Hepatocyte (in vitro differentiated cells): ENCODE measurements around the gene RHOA. TPM values are rescaled to one million over a fixed set of nuclear protein-coding genes. Genes with fewer than 3 reads are reported as not detected.
"Not testable (repeated sequence)": the region's sequence is repeated elsewhere in the genome, so short reads cannot be mapped to it uniquely, and the experiment has no call there.

Experiments
- DNase-seq: peaks from one replicate; pipeline ENCODE4 v3.0.0-alpha.2; 2016; ENCODE audit warnings: low spot score
- H2AFZ ChIP-seq: fragments of 200-600 bp; sonication (generic); 2 replicates; pipeline ENCODE4 v1.6.0; 2016; ENCODE audit warnings: antibody characterized with exemption, mild to moderate bottlenecking
- H3K27ac ChIP-seq: fragments of 200-600 bp; sonication (generic); 2 replicates; pipeline ENCODE4 v1.5.1; 2016; ENCODE audit warnings: mild to moderate bottlenecking
- H3K27me3 ChIP-seq: fragments of 200-600 bp; sonication (generic); 2 replicates; pipeline ENCODE4 v1.6.1; 2016
- H3K36me3 ChIP-seq: fragments of 200-600 bp; sonication (generic); replicated peaks from 2 replicates; pipeline ENCODE4 v1.5.1; 2016; ENCODE audit warnings: low read depth; ENCODE audit not compliant: insufficient read depth
- H3K4me1 ChIP-seq: fragments of 200-600 bp; sonication (generic); 2 replicates; pipeline ENCODE4 v1.5.1; 2016; ENCODE audit warnings: mild to moderate bottlenecking, moderate library complexity; ENCODE audit not compliant: insufficient read depth
- H3K4me2 ChIP-seq: fragments of 200-600 bp; sonication (generic); 2 replicates; pipeline ENCODE4 v1.6.0; 2016
- H3K4me3 ChIP-seq: fragments of 200-600 bp; sonication (generic); 2 replicates; pipeline ENCODE4 v1.5.1; 2016; ENCODE audit warnings: mild to moderate bottlenecking
- H3K79me2 ChIP-seq: fragments of 200-600 bp; sonication (generic); 2 replicates; pipeline ENCODE4 v1.6.0; 2017; ENCODE audit warnings: mild to moderate bottlenecking
- H3K9me2 ChIP-seq: fragments of 200-600 bp; sonication (generic); replicated peaks from 2 replicates; pipeline ENCODE4 v1.6.0; 2017; ENCODE audit warnings: mild to moderate bottlenecking; ENCODE audit not compliant: insufficient read depth
- H3K9me3 ChIP-seq: fragments of 200-600 bp; sonication (generic); 2 replicates; pipeline ENCODE4 v1.5.1; 2016; ENCODE audit warnings: low read depth, mild to moderate bottlenecking
- H4K20me1 ChIP-seq: fragments of 200-600 bp; sonication (generic); 2 replicates; pipeline ENCODE4 v1.6.0; 2016; ENCODE audit warnings: mild to moderate bottlenecking; ENCODE audit not compliant: insufficient read depth, poor library complexity, severe bottlenecking
- EZH2 ChIP-seq: fragments of 200-600 bp; sonication (generic); IDR thresholded peaks from 2 replicates; pipeline ENCODE4 v1.6.1; 2016; ENCODE audit warnings: antibody characterized with exemption, mild to moderate bottlenecking, borderline replicate concordance
- EZH2phosphoT487 ChIP-seq: fragments of 200-600 bp; sonication (generic); IDR thresholded peaks from one replicate; pipeline ENCODE4 v1.6.1; 2018; ENCODE audit warnings: antibody characterized with exemption, mild to moderate bottlenecking, low read depth, moderate library complexity; ENCODE audit not compliant: unreplicated experiment, severe bottlenecking
- WGBS: methylation state at CpG from one replicate; pipeline ENCODE4 v1.1.6; 2016; ENCODE audit warnings: low lambda C conversion rate; ENCODE audit errors: missing lambda C conversion rate; 5-methylcytosine and 5-hydroxymethylcytosine counted together
- polyA plus RNA-seq: library from polyadenylated mRNA; unstranded; fragments of >200 nt; fragmentation: Nextera tagmentation; extraction: Ambion mirVana; gene quantifications from 2 replicates; pipeline ENCODE4 v1.2.1, GENCODE V29; 2016
- total RNA-seq: library from RNA; depleted of rRNA; stranded (reverse); fragments of >200 nt; gene quantifications from 2 replicates; pipeline ENCODE4 v1.2.3, GENCODE V29; 2014
- TF ChIP-seq, protein P1 (sequence below): fragments of 200-600 bp; sonication (generic); IDR thresholded peaks from 2 replicates; pipeline ENCODE4 v1.5.1; 2016; ENCODE audit warnings: antibody characterized with exemption, mild to moderate bottlenecking; ENCODE audit not compliant: poor library complexity

Gene RHOA
- total and polyA plus RNA-seq, 2 experiments from 2014 or later: 392 to 434 TPM

DNA sequence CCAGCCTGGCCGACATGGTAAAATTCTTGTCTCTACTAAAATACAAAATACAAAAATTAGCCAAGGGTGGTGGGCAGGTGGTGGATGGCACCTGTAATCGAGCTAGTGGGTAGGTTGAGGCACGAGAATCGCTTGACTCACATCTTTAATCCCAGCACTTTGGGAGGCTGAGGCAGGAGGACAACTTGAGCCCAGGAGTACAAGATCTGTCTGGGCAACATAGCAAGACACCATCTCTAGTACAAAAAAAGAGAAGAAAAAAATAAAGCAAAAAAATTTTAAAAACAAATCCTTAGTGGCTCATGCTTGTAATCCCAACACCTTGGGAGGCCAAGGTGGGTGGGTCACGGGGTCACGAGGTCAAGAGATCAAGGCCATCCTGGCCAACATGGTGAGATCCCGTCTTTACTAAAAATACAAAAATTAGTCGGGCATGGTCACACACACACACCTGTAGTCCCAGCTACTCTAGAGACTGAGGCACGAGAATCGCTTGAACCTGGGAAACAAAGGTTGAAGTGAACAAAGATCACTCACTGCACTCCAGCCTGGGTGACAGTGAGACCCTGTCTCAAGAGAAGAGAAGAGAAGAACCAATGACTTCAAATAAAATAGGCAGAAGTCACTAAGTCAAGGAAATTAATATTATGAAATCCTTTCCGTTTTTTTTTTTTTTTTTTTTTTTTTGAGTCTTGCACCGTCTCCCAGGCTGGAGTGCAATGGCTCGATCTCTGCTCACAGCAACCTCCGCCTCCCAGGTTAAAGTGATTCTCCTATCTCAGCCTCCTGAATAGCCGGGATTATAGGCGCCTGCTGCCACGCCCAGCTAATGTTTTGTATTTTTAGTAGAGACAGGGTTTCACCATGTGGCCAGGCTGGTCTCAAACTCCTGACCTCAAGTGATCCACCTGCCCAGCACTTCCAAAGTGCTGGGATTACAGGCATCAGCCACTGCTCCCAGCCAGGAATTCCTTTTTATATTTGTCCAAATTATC, 4.9 kb downstream of the RHOA start:
- Histone ChIP-seq H3K79me2 (peaks cover 96% of the 10 kb centered on the region), H2AFZ (no peak overlapping the region), H3K4me3 (no peak overlapping the region), H4K20me1 (peaks cover 93% of the 10 kb centered on the region), H3K4me2 (no peak overlapping the region), H3K27ac (peak overlapping the region; percentile 22), H3K36me3 (no peaks in the 10 kb centered on the region), H3K9me2 (no peaks in the 10 kb centered on the region), H3K27me3 (no peaks in the 10 kb centered on the region), H3K4me1 (peaks cover 17% of the 10 kb centered on the region), H3K9me3 (no peaks in the 10 kb centered on the region)
- TF ChIP-seq EZH2phosphoT487 (no peak), EZH2 (no peak)
- TF ChIP-seq, protein P1, sequence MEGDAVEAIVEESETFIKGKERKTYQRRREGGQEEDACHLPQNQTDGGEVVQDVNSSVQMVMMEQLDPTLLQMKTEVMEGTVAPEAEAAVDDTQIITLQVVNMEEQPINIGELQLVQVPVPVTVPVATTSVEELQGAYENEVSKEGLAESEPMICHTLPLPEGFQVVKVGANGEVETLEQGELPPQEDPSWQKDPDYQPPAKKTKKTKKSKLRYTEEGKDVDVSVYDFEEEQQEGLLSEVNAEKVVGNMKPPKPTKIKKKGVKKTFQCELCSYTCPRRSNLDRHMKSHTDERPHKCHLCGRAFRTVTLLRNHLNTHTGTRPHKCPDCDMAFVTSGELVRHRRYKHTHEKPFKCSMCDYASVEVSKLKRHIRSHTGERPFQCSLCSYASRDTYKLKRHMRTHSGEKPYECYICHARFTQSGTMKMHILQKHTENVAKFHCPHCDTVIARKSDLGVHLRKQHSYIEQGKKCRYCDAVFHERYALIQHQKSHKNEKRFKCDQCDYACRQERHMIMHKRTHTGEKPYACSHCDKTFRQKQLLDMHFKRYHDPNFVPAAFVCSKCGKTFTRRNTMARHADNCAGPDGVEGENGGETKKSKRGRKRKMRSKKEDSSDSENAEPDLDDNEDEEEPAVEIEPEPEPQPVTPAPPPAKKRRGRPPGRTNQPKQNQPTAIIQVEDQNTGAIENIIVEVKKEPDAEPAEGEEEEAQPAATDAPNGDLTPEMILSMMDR: no peak
- no peak for DNase-seq
- 84% methylated on average over 17 of the region's 17 CpGs for WGBS

DNA sequence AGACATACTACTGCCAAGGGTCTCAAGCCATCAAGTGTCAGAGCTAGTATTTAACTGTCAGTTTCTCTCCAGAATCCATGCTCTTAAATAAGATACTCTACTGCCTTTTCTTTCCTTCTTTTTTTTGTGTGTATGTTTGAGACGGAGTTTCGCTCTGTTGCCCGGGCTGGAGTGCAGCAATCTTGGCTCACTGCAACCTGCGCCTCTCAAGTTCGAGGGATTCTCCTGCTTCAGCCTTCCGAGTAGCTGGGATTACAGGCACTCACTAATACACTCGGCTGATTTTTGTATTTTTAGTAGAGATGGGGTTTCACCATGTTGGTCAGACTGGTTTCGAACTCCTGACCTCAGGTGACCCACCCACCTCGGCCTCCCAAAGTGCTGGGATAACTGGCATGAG, 6.2 kb downstream of the RHOA start:
- H3K79me2 ChIP-seq: peaks cover 100% of the 10 kb centered on the region
- not testable (repeated sequence) for H3K27ac ChIP-seq, H2AFZ ChIP-seq, H3K36me3 ChIP-seq, DNase-seq, H3K9me3 ChIP-seq, H3K27me3 ChIP-seq, H3K4me3 ChIP-seq, H3K9me2 ChIP-seq
- peaks cover 17% of the 10 kb centered on the region for H3K4me1 ChIP-seq
- H3K4me2 ChIP-seq: peak overlapping the region; percentile 20
- H4K20me1 ChIP-seq: peaks cover 98% of the 10 kb centered on the region
- WGBS: 92% methylated on average over 9 of the region's 9 CpGs

DNA sequence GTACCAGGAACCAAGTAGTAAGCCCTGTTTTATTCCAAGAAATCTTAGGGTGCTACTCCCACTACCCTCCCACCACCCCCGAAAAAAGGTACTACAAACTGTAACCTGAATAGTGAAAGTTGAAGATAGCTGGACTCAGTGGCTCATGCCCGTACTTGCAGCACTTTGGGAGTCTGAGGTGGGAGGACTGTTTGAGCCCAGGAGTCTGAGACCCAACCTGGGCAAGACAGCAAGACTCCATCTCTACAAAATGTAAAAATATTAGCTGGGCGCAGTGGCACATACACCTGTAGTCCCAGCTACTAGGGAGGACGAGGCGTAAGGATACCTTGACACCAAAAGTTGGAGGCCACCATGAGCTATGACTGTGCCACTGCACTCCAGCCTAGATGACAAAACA, 7.9 kb downstream of the RHOA start:
- TF ChIP-seq EZH2: no peak
- TF ChIP-seq, protein P1: no peak
- TF ChIP-seq EZH2phosphoT487: no peak
- Histone ChIP-seq H3K27me3 (no peaks in the 10 kb centered on the region), H4K20me1 (peaks cover 97% of the 10 kb centered on the region), H2AFZ (no peak overlapping the region), H3K4me1 (peaks cover 5% of the 10 kb centered on the region), H3K4me3 (no peak overlapping the region), H3K9me3 (no peaks in the 10 kb centered on the region), H3K4me2 (peak overlapping the region; percentile 38), H3K9me2 (no peaks in the 10 kb centered on the region), H3K27ac (no peak overlapping the region), H3K36me3 (no peaks in the 10 kb centered on the region), H3K79me2 (peaks cover 100% of the 10 kb centered on the region)
- WGBS: 99% methylated on average over 5 of the region's 5 CpGs
- DNase-seq: no peak

DNA sequence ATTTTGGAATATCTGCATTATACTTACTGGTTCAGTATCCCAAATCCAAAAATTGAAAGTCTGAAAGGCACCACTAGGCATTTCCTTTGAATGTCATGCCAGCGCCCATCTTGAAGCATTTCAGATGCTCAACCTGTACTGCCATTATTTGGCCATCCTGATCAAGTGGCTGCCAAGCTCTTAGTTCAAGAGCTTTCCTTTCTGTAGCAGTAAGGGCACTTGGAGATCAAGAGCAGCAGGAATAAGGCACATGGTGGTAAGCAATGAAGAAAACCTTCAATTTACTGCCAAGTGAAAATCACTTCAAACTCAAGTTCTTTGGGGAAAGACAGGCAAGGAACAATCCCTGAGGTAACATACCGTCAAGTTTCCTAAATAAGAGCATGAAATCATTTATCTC, 10.0 kb downstream of the RHOA start:
- 77% methylated on average over 2 of the region's 2 CpGs for WGBS
- no peaks in the 10 kb centered on the region for H3K9me3 ChIP-seq
- peaks cover 97% of the 10 kb centered on the region for H4K20me1 ChIP-seq
- H3K4me3 ChIP-seq: no peak overlapping the region
- TF ChIP-seq EZH2phosphoT487 (no peak), EZH2 (no peak)
- TF ChIP-seq, protein P1: no peak
- peaks cover 2% of the 10 kb centered on the region for H3K4me1 ChIP-seq
- no peak for DNase-seq
- H3K4me2 ChIP-seq: no peak overlapping the region
- peaks cover 100% of the 10 kb centered on the region for H3K79me2 ChIP-seq
- no peak overlapping the region for H3K27ac ChIP-seq
- no peaks in the 10 kb centered on the region for H3K9me2 ChIP-seq
- no peak overlapping the region for H2AFZ ChIP-seq
- no peaks in the 10 kb centered on the region for H3K36me3 ChIP-seq
- no peaks in the 10 kb centered on the region for H3K27me3 ChIP-seq
